Heart right ventricle (tissue), 16 donors: ENCODE data around the gene ANKS6. TPM values are rescaled to one million over a fixed set of nuclear protein-coding genes. Genes with fewer than 3 reads are reported as not detected.
A peak's percentile ranks its signal among the peaks of the same experiment; 100 is the strongest.

Source experiments
- ATAC-seq, 8 donors: fragments of 200-7000 bp; cut with Tn5 transposase; one replicate each; pipeline ENCODE4 v1.9.1; 2020; ENCODE audit warnings: mild to moderate bottlenecking in 8 of 8, moderate library complexity in 8 of 8, moderate number of reproducible peaks in 1 of 8
- DNase-seq, 2 donors: peaks; one replicate each; pipeline ENCODE4 v3.0.0-alpha.2; 2020
- H3K27ac ChIP-seq, 10 donors: fragments of 200-600 bp; sonication (generic) in 2 of 10; one replicate each; pipeline versions ENCODE4 v1.5.0 to v1.8.0; 2020 to 2022; ENCODE audit warnings: mild to moderate bottlenecking in 3 of 10
- H3K27me3 ChIP-seq, 7 donors: fragments of 200-600 bp; one replicate each; pipeline ENCODE4 v1.8.0; 2021 to 2022; ENCODE audit warnings: mild to moderate bottlenecking in 2 of 7
- H3K36me3 ChIP-seq, 9 donors: fragments of 200-600 bp; sonication (generic) in 1 of 9; one replicate each; pipeline versions ENCODE4 v1.5.0 to v1.8.0; 2020 to 2022; ENCODE audit warnings: mild to moderate bottlenecking in 2 of 9
- H3K4me1 ChIP-seq, 9 donors: fragments of 200-600 bp; sonication (generic) in 1 of 9; one replicate each; pipeline versions ENCODE4 v1.5.0 to v1.8.0; 2020 to 2022; ENCODE audit warnings: mild to moderate bottlenecking in 4 of 9
- H3K4me3 ChIP-seq, 10 donors: fragments of 200-600 bp; sonication (generic) in 2 of 10; one replicate each; pipeline versions ENCODE4 v1.5.0 to v1.8.0; 2020 to 2022; ENCODE audit warnings: mild to moderate bottlenecking in 7 of 10, moderate library complexity in 2 of 10
- H3K9me3 ChIP-seq, 11 donors: fragments of 200-600 bp in 10 of 11; sonication (generic) in 2 of 11; one replicate each; pipeline versions ENCODE4 v1.5.0 to v1.8.0; 2013 to 2022; ENCODE audit warnings: mild to moderate bottlenecking in 2 of 11, control low read depth in 1 of 11, moderate library complexity in 1 of 11
- CTCF ChIP-seq, 9 donors: fragments of 200-600 bp; sonication (generic) in 2 of 9; IDR thresholded peaks; one replicate each; pipeline versions ENCODE4 v1.5.0 to v1.8.0; 2021 to 2022; ENCODE audit warnings: antibody characterized with exemption in 9 of 9, mild to moderate bottlenecking in 5 of 9, moderate library complexity in 1 of 9
- WGBS, 2 donors: extraction: QIAGEN DNeasy Blood & Tissue Kit; methylation state at CpG; one replicate each; pipeline ENCODE4 v1.1.7; 2013; ENCODE audit warnings: inconsistent platforms in 1 of 2; 5-methylcytosine and 5-hydroxymethylcytosine counted together
- intact Hi-C, 10 donors: fragments of 100-400 bp; cut with DNase I; formaldehyde crosslinking; loops; one replicate each; pipeline versions ENCODE4 v1.11.1 to v1.14.2; 2022
- polyA plus RNA-seq, 2 donors: library from polyadenylated mRNA; stranded (reverse); fragments of 200-250 nt; gene quantifications; one replicate each; pipeline ENCODE4 v1.2.3, GENCODE V29; 2013
- total RNA-seq, 10 donors: library from RNA; stranded (reverse); fragmentation: NEBNext Ultra II Directional in 3 of 10; extraction: Animal tissue kit (Norgen Biotek cat#: 25700) in 3 of 10; gene quantifications; one replicate each; pipeline versions ENCODE4 v1.2.1 to v1.2.4, GENCODE V29; 2021 to 2023
- donor health status: Arrhythmogenic right ventricular cardiomyopathy.
- donor health status: ischemic (EF 13 %, LVEDD 7.1; RV severe dilation, severe dysfunction).
- donor health status: healthy with polysubstance abuse.
- donor health status: DM: no; HTN: yes; CAD: no.
- donor health status: DM: no; HTN: no; CAD: no.
- donor health status: ischemic (EF 25% LVEDD 6.9; RV normal size, moderate dysfunction).
- donor health status: ischemic (EF 25% LVEDD 5.7; RV mildly dilated, moderate dysfunction).
- donor health status: healthy.
- donor health status: DM: yes; HTN: yes; CAD: no.
- donor health status: Ischemic cardiomyopathy.
- donor health status: ischemic (EF 35%, LVEDD 5.7; RV mildly dilated, moderate dysfunction).
- donor health status: nonischemic (EF 11% LVEDD 7.7; RV severe dilation, severe dysfunction).
- donor health status: DM: yes; HTN: yes; CAD: no.
- donor health status: PGD.
- donor health status: ischemic (EF 29% LVEDD 5.4; RV normal size, mild dysfunction).
- donor health status: nonischemic (EF 23%, LVEDD 6.1; RV moderate dilation, normal function).

ANKS6 gene
- total and polyA plus RNA-seq, 12 donors, result 3.1 to 8.0 (median 4.2) TPM

- no peak overlapping the region for H3K4me3 ChIP-seq
- ATAC-seq (no peak), DNase-seq (no peak)
- H3K4me1 ChIP-seq, result peaks cover 0 to 6% (median 0%) of the 10 kb centered on the region in 9 donors
- peaks cover 0 to 29% (median 21%) of the 10 kb centered on the region in 7 donors for H3K27me3 ChIP-seq
- H3K36me3 ChIP-seq, result no peaks in the 10 kb centered on the region
- no peak overlapping the region for H3K27ac ChIP-seq
- intact Hi-C loops, result no loop called here
- H3K9me3 ChIP-seq, result peaks cover 0 to 14% (median 0%) of the 10 kb centered on the region in 11 donors
- 69 to 71% methylated on average over 7 of the region's 7 CpGs for WGBS, 2 donors
- TF ChIP-seq CTCF (IDR thresholded peaks at IDR 0.05), result no peak
These were observed 68.9 kb downstream of the ANKS6 start for GRCh38 chr9:98727428-98727827.

DNA sequence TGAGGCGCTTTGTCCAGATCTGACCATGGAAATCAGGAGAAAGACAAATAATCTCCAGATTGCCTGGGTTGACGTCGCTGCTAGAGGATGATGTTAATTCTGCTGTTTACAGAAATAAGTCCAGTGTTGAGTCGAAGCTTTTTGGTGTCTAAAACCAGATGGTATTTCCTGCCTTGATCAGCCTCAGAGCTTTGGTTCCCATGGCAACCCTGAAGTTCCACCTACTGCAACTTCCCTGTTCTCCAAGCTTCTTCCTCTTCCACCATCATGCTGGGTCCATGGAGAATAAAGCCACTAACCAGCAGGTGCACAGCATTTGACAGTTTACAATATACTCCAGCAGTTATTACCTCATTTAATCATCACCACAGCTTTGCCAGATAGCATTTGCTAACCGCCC is 69.6 kb downstream of the ANKS6 start:
- WGBS, 2 donors, result 51 to 62% methylated on average over 5 of the region's 5 CpGs
- peaks cover 0 to 6% (median 0%) of the 10 kb centered on the region in 9 donors for H3K4me1 ChIP-seq
- peaks cover 0 to 14% (median 0%) of the 10 kb centered on the region in 11 donors for H3K9me3 ChIP-seq
- no peak overlapping the region for H3K4me3 ChIP-seq
- H3K27me3 ChIP-seq, result peaks cover 0 to 29% (median 21%) of the 10 kb centered on the region in 7 donors
- no peaks in the 10 kb centered on the region for H3K36me3 ChIP-seq
- intact Hi-C loops, result no loop called here
- peak in 7 of 8 donors; percentile 42 to 75 (median 55) for ATAC-seq
- no peak for TF ChIP-seq CTCF (IDR thresholded peaks at IDR 0.05)
- H3K27ac ChIP-seq, result peak overlapping the region in 2 of 10 donors; percentile 44 to 66
- DNase-seq, result peak in 1 of 2 donors; percentile 43

GRCh38 chr9:98724810-98725530 is 71.4 kb downstream of the ANKS6 start:
- no peaks in the 10 kb centered on the region for H3K36me3 ChIP-seq
- intact Hi-C loops, result no loop called here
- H3K4me3 ChIP-seq, result no peak overlapping the region
- peaks cover 0 to 35% (median 22%) of the 10 kb centered on the region in 7 donors for H3K27me3 ChIP-seq
- 62 to 69% methylated on average over 5 of the region's 5 CpGs for WGBS, 2 donors
- TF ChIP-seq CTCF (IDR thresholded peaks at IDR 0.05), result no peak
- no peaks in the 10 kb centered on the region for H3K4me1 ChIP-seq
- peak overlapping the region in 4 of 10 donors; percentile 21 to 66 (median 37) for H3K27ac ChIP-seq
- H3K9me3 ChIP-seq, result peaks cover 0 to 14% (median 0%) of the 10 kb centered on the region in 11 donors
- ATAC-seq, result peak in 6 of 8 donors; percentile 29 to 72 (median 47)
- DNase-seq, result peak in 1 of 2 donors; percentile 29

DNA sequence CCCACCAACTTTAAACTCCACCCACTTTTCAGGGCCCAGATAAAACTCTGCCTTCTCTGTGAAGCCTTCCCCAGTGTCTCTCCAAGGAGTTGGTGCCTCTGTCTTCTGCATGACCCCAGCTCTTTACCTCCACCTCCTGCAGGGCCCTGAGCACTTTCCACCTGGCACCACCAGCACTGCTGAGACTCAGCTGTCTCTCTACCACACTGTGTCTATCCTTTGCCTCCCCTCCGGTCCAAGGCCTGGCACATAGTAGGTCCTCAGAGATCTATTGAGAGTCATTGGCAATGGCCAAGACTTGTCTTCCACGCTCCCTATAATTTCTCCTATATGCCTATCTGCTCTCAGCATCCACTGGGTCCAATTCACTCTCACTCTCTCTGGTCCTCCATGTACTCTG is 74.7 kb downstream of the ANKS6 start:
- ATAC-seq, result no peak
- H3K4me3 ChIP-seq, result no peak overlapping the region
- peaks cover 0 to 32% (median 26%) of the 10 kb centered on the region in 7 donors for H3K27me3 ChIP-seq
- 92% methylated on average over 2 of the region's 2 CpGs for WGBS, 2 donors
- TF ChIP-seq CTCF (IDR thresholded peaks at IDR 0.05), result no peak
- intact Hi-C loops, result no loop called here
- H3K36me3 ChIP-seq, result no peaks in the 10 kb centered on the region
- H3K27ac ChIP-seq, result no peak overlapping the region
- H3K4me1 ChIP-seq, result no peaks in the 10 kb centered on the region
- H3K9me3 ChIP-seq, result peaks cover 0 to 19% (median 0%) of the 10 kb centered on the region in 11 donors
- DNase-seq, result no peak
